AG09319 (cell line): ENCODE results near the gene AARS2.

Experiments
- DNase-seq: peaks from one replicate; pipeline ENCODE4 v3.0.0-alpha.2; 2010; ENCODE audit warnings: low read depth; ENCODE audit errors: extremely low read depth
- CTCF ChIP-seq: IDR thresholded peaks from 2 replicates; pipeline ENCODE4 v1.5.1; 2011; ENCODE audit warnings: low read depth, mild to moderate bottlenecking, inconsistent platforms, low read length, moderate library complexity

Gene AARS2

DNA sequence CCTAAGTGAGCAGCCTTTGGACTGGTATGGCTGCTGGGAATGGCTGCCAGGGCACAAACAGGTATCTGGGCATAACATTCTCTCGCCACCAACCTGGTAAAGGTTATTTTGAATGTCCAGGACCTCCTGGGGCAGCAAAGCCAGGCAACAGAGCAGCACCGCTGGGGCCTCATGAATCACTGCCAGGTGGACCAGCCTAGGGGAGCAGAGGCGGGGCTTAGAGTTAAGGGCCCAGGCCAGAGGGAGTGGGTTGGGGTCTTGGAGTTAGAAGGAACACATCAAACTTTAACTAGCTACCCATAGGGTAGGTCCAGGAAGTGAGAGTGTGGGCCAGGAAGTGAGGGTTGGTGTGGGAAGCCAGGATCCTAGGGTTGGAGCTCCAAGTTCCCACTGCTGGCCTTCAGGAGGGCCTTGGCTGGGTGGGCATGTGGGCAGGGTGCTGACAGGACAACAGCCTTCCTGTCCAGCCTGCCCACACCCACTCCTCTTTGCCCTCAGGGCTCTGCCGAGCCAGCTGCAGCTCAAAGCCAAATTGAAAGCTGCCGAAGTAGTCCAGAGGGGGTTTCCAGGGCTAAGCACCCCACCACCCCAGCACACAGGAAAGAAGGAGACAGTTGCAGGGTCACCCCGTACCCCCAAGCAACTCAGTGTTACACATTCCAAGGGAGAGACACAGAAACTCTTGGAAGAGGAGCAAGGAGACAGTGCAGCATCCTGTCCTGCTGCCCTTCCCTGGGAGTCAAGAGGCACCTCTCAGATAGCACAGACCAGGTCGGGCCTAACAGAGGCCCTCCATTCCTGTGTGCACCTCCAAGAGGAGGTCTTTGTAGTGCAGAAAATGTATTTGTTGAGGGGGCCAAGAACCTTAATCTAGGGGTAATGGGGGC lies 50.4 kb downstream of the AARS2 start:
- no peak for TF ChIP-seq CTCF
- DNase-seq = no peak

DNA sequence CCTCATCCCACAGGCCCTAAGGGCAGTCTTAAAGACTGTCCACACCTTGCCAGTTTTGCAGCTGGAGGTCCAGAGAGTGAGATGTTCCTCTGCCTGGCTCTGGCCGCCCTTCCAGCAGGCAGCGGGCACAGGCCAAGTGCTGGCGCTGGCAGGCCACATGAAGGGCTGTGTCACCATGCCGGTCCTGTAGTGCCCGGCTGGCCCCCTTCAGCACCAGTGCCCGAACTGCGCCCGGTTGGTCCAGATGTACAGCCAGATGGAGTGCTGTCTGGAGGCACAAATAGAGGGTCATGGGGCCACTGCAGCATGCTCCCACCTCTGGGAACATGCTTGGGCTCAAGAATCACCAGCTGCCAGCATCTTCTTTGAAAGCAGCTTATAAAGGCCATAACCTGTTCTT lies 51.6 kb downstream of the AARS2 start:
- TF ChIP-seq CTCF = no peak
- DNase-seq = no peak

DNA sequence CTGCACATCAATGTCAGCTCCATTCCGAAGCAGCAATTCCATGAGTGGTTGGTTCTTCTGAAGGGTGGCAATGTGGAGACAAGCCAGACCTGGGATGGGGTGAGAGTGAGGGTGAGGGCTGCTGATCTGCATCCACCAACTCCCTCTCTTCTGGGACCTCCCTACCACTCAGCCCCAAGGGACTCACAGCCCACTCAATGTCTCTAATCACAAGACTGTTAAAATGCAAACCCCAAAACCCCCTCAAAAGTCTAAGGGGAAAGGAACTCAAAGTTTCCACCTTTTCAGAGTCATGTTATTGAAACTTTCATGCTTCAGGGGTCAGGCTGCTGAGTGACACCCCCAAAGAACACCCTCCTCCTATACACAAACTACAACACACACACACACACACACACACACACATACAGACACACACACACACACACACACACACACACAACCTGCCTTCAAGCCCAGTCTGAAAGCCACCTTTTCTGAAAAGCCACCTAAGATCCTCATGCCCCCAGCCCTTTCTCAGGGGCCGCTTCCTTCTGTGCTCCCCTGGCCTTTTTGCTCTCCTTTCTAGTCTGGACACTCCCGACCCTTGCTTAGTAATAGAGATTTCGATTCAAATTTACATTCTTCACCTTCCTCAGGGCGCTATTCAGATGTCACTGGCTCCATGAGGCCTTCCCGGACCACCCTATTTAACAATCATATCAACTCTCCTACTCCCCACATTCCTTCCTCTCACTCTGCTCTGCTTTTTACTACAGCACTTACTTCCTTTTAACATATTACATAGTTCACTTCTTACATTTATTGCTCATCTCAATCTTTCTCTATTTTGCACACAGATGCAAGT lies 52.5 kb downstream of the AARS2 start:
- no peak for DNase-seq
- no peak for TF ChIP-seq CTCF

GRCh38 chr6:44260011-44260410 lies 53.1 kb downstream of the AARS2 start:
- no peak for DNase-seq
- TF ChIP-seq CTCF = no peak

GRCh38 chr6:44258921-44259320 lies 54.2 kb downstream of the AARS2 start:
- DNase-seq = no peak
- no peak for TF ChIP-seq CTCF

DNA sequence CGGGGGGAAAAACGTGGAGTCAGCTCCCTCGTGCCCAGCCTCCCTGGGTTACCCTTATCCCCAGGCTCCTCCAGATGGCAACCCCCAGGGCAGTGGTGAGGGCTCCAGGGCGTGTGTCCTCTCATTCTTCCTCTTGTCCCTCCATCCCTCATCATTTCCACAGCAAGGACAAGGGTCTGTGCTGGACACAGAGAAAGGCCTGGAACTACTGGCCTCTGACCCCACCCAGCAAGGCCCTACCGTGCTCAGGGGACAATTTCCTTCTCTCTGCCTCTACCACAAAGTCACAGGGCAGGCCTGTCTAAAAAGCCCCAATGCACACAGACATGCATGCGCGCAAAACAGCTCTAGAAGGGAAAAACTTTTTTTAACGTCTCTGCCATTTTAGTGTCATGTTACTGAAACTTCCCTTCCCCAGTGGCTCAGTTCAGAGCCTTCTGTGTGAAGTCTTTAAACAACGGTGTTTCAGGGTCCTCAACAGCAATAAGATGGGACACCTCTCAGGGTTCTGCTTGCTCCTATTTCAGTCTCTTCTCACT lies 54.8 kb downstream of the AARS2 start:
- no peak for TF ChIP-seq CTCF

More for the DNA sequence above, 54.8 kb downstream of the AARS2 start:
- no peak for DNase-seq
